ENCODE measurements around the gene NAB2.

DNA sequence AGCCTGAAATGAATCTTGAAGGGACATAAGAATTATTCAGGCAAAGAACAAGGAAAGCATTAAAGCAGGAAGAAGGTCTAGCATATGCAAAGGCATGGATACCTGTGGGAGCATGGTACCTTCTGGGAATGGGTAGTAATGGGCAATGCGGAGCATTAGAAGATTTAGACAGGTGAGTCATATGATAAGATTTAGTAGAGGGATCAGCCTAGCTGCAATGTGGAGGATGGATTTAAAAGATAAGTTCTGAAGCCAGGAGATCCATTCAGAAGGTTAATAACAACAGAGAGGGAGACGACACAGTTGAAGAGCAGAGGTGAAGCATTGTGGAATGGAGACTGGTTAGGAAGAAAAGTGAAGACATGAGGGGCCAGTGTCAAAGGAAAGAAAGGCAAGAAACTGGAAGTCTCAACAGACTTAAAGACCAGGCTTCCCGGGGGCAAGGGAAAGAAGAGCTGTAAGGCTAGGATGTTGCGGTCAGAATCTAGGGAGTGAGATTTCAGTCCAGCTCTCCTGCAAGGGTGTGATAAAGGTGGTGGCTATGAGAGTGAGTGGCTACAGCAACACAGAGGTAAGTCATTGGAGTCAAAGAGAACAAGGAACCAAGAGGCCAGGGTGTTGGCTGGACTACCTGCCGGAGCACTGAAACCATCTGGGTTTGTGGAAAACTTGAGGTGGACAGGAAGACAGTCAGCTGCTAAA lies 27.8 kb downstream of the NAB2 start:
- TF ChIP-seq, protein P1, sequence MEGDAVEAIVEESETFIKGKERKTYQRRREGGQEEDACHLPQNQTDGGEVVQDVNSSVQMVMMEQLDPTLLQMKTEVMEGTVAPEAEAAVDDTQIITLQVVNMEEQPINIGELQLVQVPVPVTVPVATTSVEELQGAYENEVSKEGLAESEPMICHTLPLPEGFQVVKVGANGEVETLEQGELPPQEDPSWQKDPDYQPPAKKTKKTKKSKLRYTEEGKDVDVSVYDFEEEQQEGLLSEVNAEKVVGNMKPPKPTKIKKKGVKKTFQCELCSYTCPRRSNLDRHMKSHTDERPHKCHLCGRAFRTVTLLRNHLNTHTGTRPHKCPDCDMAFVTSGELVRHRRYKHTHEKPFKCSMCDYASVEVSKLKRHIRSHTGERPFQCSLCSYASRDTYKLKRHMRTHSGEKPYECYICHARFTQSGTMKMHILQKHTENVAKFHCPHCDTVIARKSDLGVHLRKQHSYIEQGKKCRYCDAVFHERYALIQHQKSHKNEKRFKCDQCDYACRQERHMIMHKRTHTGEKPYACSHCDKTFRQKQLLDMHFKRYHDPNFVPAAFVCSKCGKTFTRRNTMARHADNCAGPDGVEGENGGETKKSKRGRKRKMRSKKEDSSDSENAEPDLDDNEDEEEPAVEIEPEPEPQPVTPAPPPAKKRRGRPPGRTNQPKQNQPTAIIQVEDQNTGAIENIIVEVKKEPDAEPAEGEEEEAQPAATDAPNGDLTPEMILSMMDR (IDR thresholded peaks at IDR 0.05 in 8 of 11, conservative IDR thresholded peaks at IDR 0.05 in 3 of 11), result no peak
- TF ChIP-seq POLR2A (IDR thresholded peaks at IDR 0.05) (no peak), POLR2AphosphoS5 (IDR thresholded peaks at IDR 0.05) (no peak)

All from spleen (tissue), 7 donors.